GM23338 (cell line): ENCODE data around the gene PARP9. TPM values are rescaled to one million over a fixed set of nuclear protein-coding genes. Genes with fewer than 3 reads are reported as not detected.

Source experiments
- ATAC-seq: fragments of 200-7000 bp; cut with Tn5 transposase; 3 replicates; pipeline ENCODE4 v1.9.1; 2020
- DNase-seq: peaks from one replicate; pipeline ENCODE4 v3.0.0-alpha.2; 2015; ENCODE audit warnings: low spot score
- H2AFZ ChIP-seq: fragments of 200-600 bp; sonication (generic); 2 replicates; pipeline ENCODE4 v1.8.0; 2016; ENCODE audit warnings: antibody characterized with exemption, mild to moderate bottlenecking, moderate library complexity
- H3F3A ChIP-seq: fragments of 200-600 bp; sonication (generic); replicated peaks from 2 replicates; pipeline ENCODE4 v1.8.0; 2017; ENCODE audit warnings: antibody characterized with exemption, mixed run types, low read depth
- H3K27ac ChIP-seq: fragments of 200-600 bp; sonication (generic); 2 replicates; pipeline ENCODE4 v1.6.1; 2016; ENCODE audit warnings: low read depth
- H3K27me3 ChIP-seq: fragments of 200-600 bp; sonication (generic); 2 replicates; pipeline ENCODE4 v1.8.0; 2016; ENCODE audit warnings: mild to moderate bottlenecking, mixed run types, moderate library complexity; ENCODE audit not compliant: insufficient read depth
- H3K36me3 ChIP-seq: fragments of 200-600 bp; sonication (generic); 2 replicates; pipeline ENCODE4 v1.8.0; 2016; ENCODE audit warnings: mild to moderate bottlenecking; ENCODE audit not compliant: insufficient read depth
- H3K4me1 ChIP-seq: fragments of 200-600 bp; sonication (generic); 2 replicates; pipeline ENCODE4 v1.8.0; 2016; ENCODE audit warnings: mild to moderate bottlenecking, moderate library complexity; ENCODE audit not compliant: insufficient read depth
- H3K4me2 ChIP-seq: fragments of 200-600 bp; sonication (generic); 2 replicates; pipeline ENCODE4 v1.7.1; 2017; ENCODE audit warnings: mixed run types
- H3K4me3 ChIP-seq: fragments of 200-600 bp; sonication (generic); 2 replicates; pipeline ENCODE4 v1.6.1; 2016; ENCODE audit warnings: mixed run types
- H3K79me2 ChIP-seq: fragments of 200-600 bp; sonication (generic); replicated peaks from 2 replicates; pipeline ENCODE4 v1.8.0; 2017; ENCODE audit warnings: mild to moderate bottlenecking; ENCODE audit not compliant: insufficient read depth
- H3K9me2 ChIP-seq: fragments of 200-600 bp; sonication (generic); 2 replicates; pipeline ENCODE4 v1.8.0; 2017; ENCODE audit not compliant: insufficient read depth
- H4K20me1 ChIP-seq: fragments of 200-600 bp; sonication (generic); replicated peaks from 2 replicates; pipeline ENCODE4 v1.8.0; 2017; ENCODE audit warnings: mild to moderate bottlenecking; ENCODE audit not compliant: insufficient read depth
- H3K27ac Mint-ChIP-seq: 2 replicates; pipeline ENCODE4 v1.8.0; 2020; ENCODE audit warnings: inconsistent platforms, mild to moderate bottlenecking, moderate library complexity, mixed read lengths
- H3K27me3 Mint-ChIP-seq: 3 replicates; pipeline ENCODE4 v1.8.0; 2022; ENCODE audit warnings: low read depth, mild to moderate bottlenecking, moderate library complexity, mixed read lengths, inconsistent platforms; ENCODE audit not compliant: insufficient read depth, poor library complexity
- H3K36me3 Mint-ChIP-seq: 3 replicates; pipeline ENCODE4 v1.8.0; 2021; ENCODE audit warnings: low read depth, mild to moderate bottlenecking, inconsistent platforms, moderate library complexity, mixed read lengths
- H3K4me1 Mint-ChIP-seq: 3 replicates; pipeline ENCODE4 v1.8.0; 2020; ENCODE audit warnings: mild to moderate bottlenecking, inconsistent platforms, mixed read lengths
- H3K4me3 Mint-ChIP-seq: 3 replicates; pipeline ENCODE4 v1.8.0; 2021; ENCODE audit warnings: moderate library complexity, mild to moderate bottlenecking, inconsistent platforms, mixed read lengths
- H3K9me3 Mint-ChIP-seq: 3 replicates; pipeline ENCODE4 v1.8.0; 2020; ENCODE audit warnings: moderate library complexity, mild to moderate bottlenecking, inconsistent platforms, mixed read lengths
- polyA plus RNA-seq: library from polyadenylated mRNA; unstranded; fragments of >200 nt; fragmentation: Nextera tagmentation; extraction: Ambion mirVana; gene quantifications from 2 replicates; pipeline ENCODE4 v1.2.1, GENCODE V29; 2016
- total RNA-seq: library from RNA; depleted of rRNA; stranded (reverse); fragments of >200 nt; shearing (Covaris generic); gene quantifications from 2 replicates; pipeline ENCODE4 v1.2.3, GENCODE V29; 2014
- TF ChIP-seq, protein P1 (sequence below): fragments of 250-450 bp; sonication (Bioruptor Pico); IDR thresholded peaks from 2 replicates; pipeline ENCODE4 v1.5.0; 2020; ENCODE audit warnings: mild to moderate bottlenecking, moderate library complexity
- TF ChIP-seq, protein P2 (sequence below), 2 experiments: fragments of 200-600 bp in 1 of 2; sonication (generic) in 1 of 2; conservative IDR thresholded peaks; 2 replicates each; pipeline versions ENCODE4 v1.5.1 to v1.6.1; 2016 to 2017; ENCODE audit warnings: antibody characterized with exemption in 2 of 2, low read depth in 2 of 2, mild to moderate bottlenecking in 2 of 2, moderate library complexity in 1 of 2

PARP9 gene
- total and polyA plus RNA-seq, 2 experiments from 2014 or later: 1.8 to 2.2 TPM

DNA sequence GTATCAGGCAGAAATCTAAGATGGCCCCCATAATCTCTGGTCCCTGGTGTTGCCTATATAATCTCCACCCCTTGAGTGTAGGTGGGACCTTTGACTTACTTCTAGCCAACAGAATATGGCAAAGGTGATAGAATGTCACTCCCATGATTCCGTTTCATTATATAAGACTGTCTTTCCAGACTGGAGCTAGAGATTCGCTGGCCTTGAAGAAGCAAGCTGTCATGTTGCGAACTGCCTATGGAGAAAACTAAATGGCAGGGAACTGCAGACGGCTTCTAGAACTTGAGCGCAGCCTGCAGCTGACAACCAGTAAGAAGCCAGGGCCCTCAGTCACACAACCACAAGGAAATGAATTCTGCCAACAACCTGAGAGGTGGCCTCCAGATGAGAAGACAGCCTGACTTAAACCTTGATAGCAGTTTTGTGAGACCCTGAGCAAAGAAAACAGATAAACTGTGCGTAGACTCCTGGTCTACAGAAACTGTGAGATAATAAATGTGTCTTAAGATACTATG lies 47.2 kb downstream of the PARP9 start:
- TF ChIP-seq, protein P1, sequence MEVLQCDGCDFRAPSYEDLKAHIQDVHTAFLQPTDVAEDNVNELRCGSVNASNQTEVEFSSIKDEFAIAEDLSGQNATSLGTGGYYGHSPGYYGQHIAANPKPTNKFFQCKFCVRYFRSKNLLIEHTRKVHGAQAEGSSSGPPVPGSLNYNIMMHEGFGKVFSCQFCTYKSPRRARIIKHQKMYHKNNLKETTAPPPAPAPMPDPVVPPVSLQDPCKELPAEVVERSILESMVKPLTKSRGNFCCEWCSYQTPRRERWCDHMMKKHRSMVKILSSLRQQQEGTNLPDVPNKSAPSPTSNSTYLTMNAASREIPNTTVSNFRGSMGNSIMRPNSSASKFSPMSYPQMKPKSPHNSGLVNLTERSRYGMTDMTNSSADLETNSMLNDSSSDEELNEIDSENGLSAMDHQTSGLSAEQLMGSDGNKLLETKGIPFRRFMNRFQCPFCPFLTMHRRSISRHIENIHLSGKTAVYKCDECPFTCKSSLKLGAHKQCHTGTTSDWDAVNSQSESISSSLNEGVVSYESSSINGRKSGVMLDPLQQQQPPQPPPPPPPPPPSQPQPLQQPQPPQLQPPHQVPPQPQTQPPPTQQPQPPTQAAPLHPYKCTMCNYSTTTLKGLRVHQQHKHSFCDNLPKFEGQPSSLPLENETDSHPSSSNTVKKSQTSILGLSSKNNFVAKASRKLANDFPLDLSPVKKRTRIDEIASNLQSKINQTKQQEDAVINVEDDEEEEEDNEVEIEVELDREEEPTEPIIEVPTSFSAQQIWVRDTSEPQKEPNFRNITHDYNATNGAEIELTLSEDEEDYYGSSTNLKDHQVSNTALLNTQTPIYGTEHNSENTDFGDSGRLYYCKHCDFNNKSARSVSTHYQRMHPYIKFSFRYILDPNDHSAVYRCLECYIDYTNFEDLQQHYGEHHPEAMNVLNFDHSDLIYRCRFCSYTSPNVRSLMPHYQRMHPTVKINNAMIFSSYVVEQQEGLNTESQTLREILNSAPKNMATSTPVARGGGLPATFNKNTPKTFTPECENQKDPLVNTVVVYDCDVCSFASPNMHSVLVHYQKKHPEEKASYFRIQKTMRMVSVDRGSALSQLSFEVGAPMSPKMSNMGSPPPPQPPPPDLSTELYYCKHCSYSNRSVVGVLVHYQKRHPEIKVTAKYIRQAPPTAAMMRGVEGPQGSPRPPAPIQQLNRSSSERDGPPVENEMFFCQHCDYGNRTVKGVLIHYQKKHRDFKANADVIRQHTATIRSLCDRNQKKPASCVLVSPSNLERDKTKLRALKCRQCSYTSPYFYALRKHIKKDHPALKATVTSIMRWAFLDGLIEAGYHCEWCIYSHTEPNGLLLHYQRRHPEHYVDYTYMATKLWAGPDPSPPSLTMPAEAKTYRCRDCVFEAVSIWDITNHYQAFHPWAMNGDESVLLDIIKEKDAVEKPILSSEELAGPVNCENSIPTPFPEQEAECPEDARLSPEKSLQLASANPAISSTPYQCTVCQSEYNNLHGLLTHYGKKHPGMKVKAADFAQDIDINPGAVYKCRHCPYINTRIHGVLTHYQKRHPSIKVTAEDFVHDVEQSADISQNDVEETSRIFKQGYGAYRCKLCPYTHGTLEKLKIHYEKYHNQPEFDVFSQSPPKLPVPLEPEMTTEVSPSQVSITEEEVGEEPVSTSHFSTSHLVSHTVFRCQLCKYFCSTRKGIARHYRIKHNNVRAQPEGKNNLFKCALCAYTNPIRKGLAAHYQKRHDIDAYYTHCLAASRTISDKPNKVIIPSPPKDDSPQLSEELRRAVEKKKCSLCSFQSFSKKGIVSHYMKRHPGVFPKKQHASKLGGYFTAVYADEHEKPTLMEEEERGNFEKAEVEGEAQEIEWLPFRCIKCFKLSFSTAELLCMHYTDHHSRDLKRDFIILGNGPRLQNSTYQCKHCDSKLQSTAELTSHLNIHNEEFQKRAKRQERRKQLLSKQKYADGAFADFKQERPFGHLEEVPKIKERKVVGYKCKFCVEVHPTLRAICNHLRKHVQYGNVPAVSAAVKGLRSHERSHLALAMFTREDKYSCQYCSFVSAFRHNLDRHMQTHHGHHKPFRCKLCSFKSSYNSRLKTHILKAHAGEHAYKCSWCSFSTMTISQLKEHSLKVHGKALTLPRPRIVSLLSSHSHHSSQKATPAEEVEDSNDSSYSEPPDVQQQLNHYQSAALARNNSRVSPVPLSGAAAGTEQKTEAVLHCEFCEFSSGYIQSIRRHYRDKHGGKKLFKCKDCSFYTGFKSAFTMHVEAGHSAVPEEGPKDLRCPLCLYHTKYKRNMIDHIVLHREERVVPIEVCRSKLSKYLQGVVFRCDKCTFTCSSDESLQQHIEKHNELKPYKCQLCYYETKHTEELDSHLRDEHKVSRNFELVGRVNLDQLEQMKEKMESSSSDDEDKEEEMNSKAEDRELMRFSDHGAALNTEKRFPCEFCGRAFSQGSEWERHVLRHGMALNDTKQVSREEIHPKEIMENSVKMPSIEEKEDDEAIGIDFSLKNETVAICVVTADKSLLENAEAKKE (CRISPR knock-in tag): no peak
- TF ChIP-seq, protein P2, sequence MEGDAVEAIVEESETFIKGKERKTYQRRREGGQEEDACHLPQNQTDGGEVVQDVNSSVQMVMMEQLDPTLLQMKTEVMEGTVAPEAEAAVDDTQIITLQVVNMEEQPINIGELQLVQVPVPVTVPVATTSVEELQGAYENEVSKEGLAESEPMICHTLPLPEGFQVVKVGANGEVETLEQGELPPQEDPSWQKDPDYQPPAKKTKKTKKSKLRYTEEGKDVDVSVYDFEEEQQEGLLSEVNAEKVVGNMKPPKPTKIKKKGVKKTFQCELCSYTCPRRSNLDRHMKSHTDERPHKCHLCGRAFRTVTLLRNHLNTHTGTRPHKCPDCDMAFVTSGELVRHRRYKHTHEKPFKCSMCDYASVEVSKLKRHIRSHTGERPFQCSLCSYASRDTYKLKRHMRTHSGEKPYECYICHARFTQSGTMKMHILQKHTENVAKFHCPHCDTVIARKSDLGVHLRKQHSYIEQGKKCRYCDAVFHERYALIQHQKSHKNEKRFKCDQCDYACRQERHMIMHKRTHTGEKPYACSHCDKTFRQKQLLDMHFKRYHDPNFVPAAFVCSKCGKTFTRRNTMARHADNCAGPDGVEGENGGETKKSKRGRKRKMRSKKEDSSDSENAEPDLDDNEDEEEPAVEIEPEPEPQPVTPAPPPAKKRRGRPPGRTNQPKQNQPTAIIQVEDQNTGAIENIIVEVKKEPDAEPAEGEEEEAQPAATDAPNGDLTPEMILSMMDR (conservative IDR thresholded peaks at IDR 0.05; ENCODE audit: low read depth in 2 of 2): 0 out of 4 replicates have a peak, but pooled peaks of 1 of the 2 experiments have one; percentile 27
- Histone ChIP-seq H3K9me2 (no peaks in the 10 kb centered on the region), H3K27ac (no peak overlapping the region), H3K4me2 (no peak overlapping the region), H4K20me1 (peaks cover 12% of the 10 kb centered on the region; the same call in 1 of the 2 replicates), H3K27me3 (no peaks in the 10 kb centered on the region), H2AFZ (no peak overlapping the region), H3F3A (no peaks in the 10 kb centered on the region; the same call in 1 of the 2 replicates), H3K79me2 (peaks cover 22% of the 10 kb centered on the region), H3K4me3 (no peak overlapping the region), H3K36me3 (no peaks in the 10 kb centered on the region), H3K4me1 (peaks cover 18% of the 10 kb centered on the region)
- H3K27ac Mint-ChIP-seq: no peak overlapping the region
- H3K4me3 Mint-ChIP-seq: no peak overlapping the region
- peaks cover 2% of the 10 kb centered on the region for H3K27me3 Mint-ChIP-seq
- no peaks in the 10 kb centered on the region; the same call in 2 of the 3 replicates for H3K9me3 Mint-ChIP-seq
- no peak for ATAC-seq
- no peaks in the 10 kb centered on the region for H3K36me3 Mint-ChIP-seq
- no peak for DNase-seq
- H3K4me1 Mint-ChIP-seq: peaks cover 17% of the 10 kb centered on the region

DNA sequence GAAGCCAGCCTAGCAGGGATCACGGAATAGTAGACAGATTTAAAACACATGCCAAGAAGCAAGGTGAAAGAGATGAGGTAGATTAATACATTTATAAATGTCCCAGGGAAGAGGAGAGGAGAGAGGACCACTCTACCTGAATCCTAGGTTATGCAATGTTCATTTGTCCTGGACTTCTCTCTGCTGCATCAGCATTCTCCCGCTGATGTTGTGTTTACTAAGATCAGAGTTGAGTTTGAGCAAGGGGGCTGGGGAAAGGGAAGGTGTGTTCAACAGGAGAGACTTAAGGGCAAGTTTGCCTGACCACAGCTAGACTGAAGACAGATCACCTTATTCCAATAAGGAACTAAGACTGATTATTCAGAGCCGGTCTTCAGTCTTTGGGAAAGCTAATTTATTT lies 48.2 kb downstream of the PARP9 start:
- no peak overlapping the region for H3K4me3 ChIP-seq
- peaks cover 28% of the 10 kb centered on the region for H3K4me1 ChIP-seq
- no peak overlapping the region for H3K27ac ChIP-seq
- DNase-seq (no peak), ATAC-seq (no peak)
- H3K9me3 Mint-ChIP-seq: no peaks in the 10 kb centered on the region; the same call in 2 of the 3 replicates
- peaks cover 28% of the 10 kb centered on the region for H3K4me1 Mint-ChIP-seq
- peaks cover 32% of the 10 kb centered on the region for H3K79me2 ChIP-seq
- no peak overlapping the region for H2AFZ ChIP-seq
- no peak overlapping the region for H3K27ac Mint-ChIP-seq
- H3K27me3 ChIP-seq: no peaks in the 10 kb centered on the region
- peaks cover 12% of the 10 kb centered on the region; the same call in 1 of the 2 replicates for H4K20me1 ChIP-seq
- H3K27me3 Mint-ChIP-seq: peaks cover 2% of the 10 kb centered on the region
- H3K36me3 ChIP-seq: no peaks in the 10 kb centered on the region
- H3K4me2 ChIP-seq: no peak overlapping the region
- no peaks in the 10 kb centered on the region for H3K9me2 ChIP-seq
- H3K36me3 Mint-ChIP-seq: no peaks in the 10 kb centered on the region
- no peak overlapping the region for H3K4me3 Mint-ChIP-seq
- no peaks in the 10 kb centered on the region; the same call in 1 of the 2 replicates for H3F3A ChIP-seq
- TF ChIP-seq, protein P1 (CRISPR knock-in tag): no peak
